HepG2 (cell line): ENCODE data around the gene RPGR.

Source experiments
- CAMTA2 ChIP-seq: sonication (generic); formaldehyde crosslinking; IDR thresholded peaks from 2 replicates; pipeline ENCODE4 v1.4.0; 2020; ENCODE audit warnings: mild to moderate bottlenecking, missing genetic modification reagents, borderline replicate concordance
- CTCF ChIP-seq: sonication (generic); formaldehyde crosslinking; IDR thresholded peaks from 2 replicates; pipeline ENCODE4 v1.5.0; 2020; ENCODE audit warnings: mild to moderate bottlenecking, missing genetic modification reagents, moderate library complexity
- FOSL2 ChIP-seq: sonication (generic); formaldehyde crosslinking; IDR thresholded peaks from 2 replicates; pipeline ENCODE4 v1.4.0; 2020; ENCODE audit warnings: missing genetic modification reagents
- IRF1 ChIP-seq: sonication (generic); formaldehyde crosslinking; IDR thresholded peaks from 2 replicates; pipeline ENCODE4 v1.4.0; 2020; ENCODE audit warnings: low read depth, mild to moderate bottlenecking, missing genetic modification reagents
- PRPF4 ChIP-seq: fragments of 200-400 bp; formaldehyde crosslinking; IDR thresholded peaks from 2 replicates; pipeline ENCODE4 v1.6.1; 2016; ENCODE audit warnings: low read length, low read depth; ENCODE audit not compliant: poor library complexity, severe bottlenecking
- USF2 ChIP-seq, 2 experiments: sonication (generic) in 1 of 2; formaldehyde crosslinking in 1 of 2; IDR thresholded peaks; 2 replicates each; pipeline versions ENCODE4 v1.5.1 to v1.6.1; 2011 to 2020; ENCODE audit warnings: borderline replicate concordance in 1 of 2, low read depth in 1 of 2, low read length in 1 of 2, mild to moderate bottlenecking in 1 of 2, missing genetic modification reagents in 1 of 2, moderate library complexity in 1 of 2
- YEATS2 ChIP-seq: sonication (generic); formaldehyde crosslinking; IDR thresholded peaks from 2 replicates; pipeline ENCODE4 v1.4.0; 2020; ENCODE audit warnings: missing genetic modification reagents, borderline replicate concordance
- ZIK1 ChIP-seq: sonication (generic); formaldehyde crosslinking; IDR thresholded peaks from 2 replicates; pipeline ENCODE4 v1.5.0; 2020; ENCODE audit warnings: mild to moderate bottlenecking, low read depth, missing genetic modification reagents, borderline replicate concordance

GRCh38 chrX:38268011-38268410 is 59.3 kb downstream of the RPGR start:
- TF ChIP-seq ZIK1 (CRISPR knock-in tag) (no peak), CAMTA2 (CRISPR knock-in tag) (no peak), FOSL2 (no peak), YEATS2 (CRISPR knock-in tag) (no peak), USF2 (IDR thresholded peaks at IDR 0.05; ENCODE audit: low read depth, low read length) (no peak), USF2 (CRISPR knock-in tag; IDR thresholded peaks at IDR 0.05; ENCODE audit: borderline replicate concordance) (no peak), PRPF4 (no peak), CTCF (CRISPR knock-in tag) (no peak), IRF1 (CRISPR knock-in tag) (no peak)
